CD14-positive monocyte (primary cell): ENCODE data around the gene FGFBP1. TPM values are rescaled to one million over a fixed set of nuclear protein-coding genes. Genes with fewer than 3 reads are reported as not detected.

Experiments used
- DNase-seq, 3 donors: peaks; one replicate each; pipeline ENCODE4 v3.0.0-alpha.2; 2011 to 2022
- H2AFZ ChIP-seq: 2 replicates; pipeline ENCODE4 v1.6.0; 2012; ENCODE audit warnings: mild to moderate bottlenecking, low read depth, low read length, inconsistent platforms; ENCODE audit not compliant: insufficient read depth, poor library complexity, severe bottlenecking
- H3K27ac ChIP-seq, 2 donors: 1 replicate in 1 of 2; 2 replicates in 1 of 2; pipeline ENCODE4 v1.5.1; 2012 to 2013; ENCODE audit warnings: low read length in 2 of 2, control low read depth in 1 of 2, inconsistent platforms in 1 of 2, low read depth in 1 of 2, mild to moderate bottlenecking in 1 of 2
- H3K27me3 ChIP-seq, 2 donors: one replicate each; pipeline versions ENCODE4 v1.6.0 to v1.6.1; 2011 to 2013; ENCODE audit warnings: low read length in 2 of 2; ENCODE audit not compliant: control insufficient read depth in 2 of 2, insufficient read depth in 2 of 2
- H3K36me3 ChIP-seq, 2 donors: replicated peaks in 1 of 2; 1 replicate in 1 of 2; 2 replicates in 1 of 2; pipeline versions ENCODE4 v1.5.1 to v1.6.1; 2012 to 2013; ENCODE audit warnings: low read length in 2 of 2, control low read depth in 1 of 2, inconsistent platforms in 1 of 2, mild to moderate bottlenecking in 1 of 2; ENCODE audit not compliant: insufficient read depth in 2 of 2, control insufficient read depth in 1 of 2
- H3K4me1 ChIP-seq, 2 donors: 1 replicate in 1 of 2; 2 replicates in 1 of 2; pipeline versions ENCODE4 v1.5.1 to v1.6.1; 2012 to 2013; ENCODE audit warnings: low read length in 2 of 2, control low read depth in 1 of 2, inconsistent platforms in 1 of 2, mild to moderate bottlenecking in 1 of 2, moderate library complexity in 1 of 2; ENCODE audit not compliant: insufficient read depth in 2 of 2, control insufficient read depth in 1 of 2
- H3K4me2 ChIP-seq: replicated peaks from 2 replicates; pipeline ENCODE3; 2012; ENCODE audit warnings: low read length, moderate library complexity, mild to moderate bottlenecking; ENCODE audit not compliant: poor library complexity, severe bottlenecking; ENCODE audit errors: extremely low read depth
- H3K4me3 ChIP-seq, 3 experiments: fragments of 200-600 bp in 1 of 3; sonication (generic) in 1 of 3; replicated peaks in 1 of 3; 1 replicate in 2 of 3; 2 replicates in 1 of 3; pipeline ENCODE4 v1.5.1; 2011 to 2013; ENCODE audit warnings: low read length in 3 of 3, mild to moderate bottlenecking in 3 of 3, control low read depth in 2 of 3, low read depth in 2 of 3, inconsistent platforms in 1 of 3, moderate library complexity in 1 of 3
- H3K79me2 ChIP-seq: 2 replicates; pipeline ENCODE4 v1.6.0; 2012; ENCODE audit warnings: mild to moderate bottlenecking, control low read depth, inconsistent platforms, low read length, moderate library complexity; ENCODE audit not compliant: insufficient read depth
- H3K9ac ChIP-seq: 2 replicates; pipeline ENCODE4 v1.6.0; 2017; ENCODE audit warnings: low read length, mild to moderate bottlenecking; ENCODE audit not compliant: insufficient read depth, poor library complexity, severe bottlenecking
- H3K9me3 ChIP-seq, 2 donors: replicated peaks in 1 of 2; 1 replicate in 1 of 2; 2 replicates in 1 of 2; pipeline versions ENCODE4 v1.5.1 to v1.6.1; 2012 to 2013; ENCODE audit warnings: low read length in 2 of 2, control low read depth in 1 of 2; ENCODE audit not compliant: control insufficient read depth in 1 of 2, insufficient read depth in 1 of 2
- H4K20me1 ChIP-seq: 2 replicates; pipeline ENCODE4 v1.6.0; 2012; ENCODE audit warnings: mild to moderate bottlenecking, low read length, control low read depth, moderate library complexity; ENCODE audit not compliant: insufficient read depth
- H3K27ac Mint-ChIP-seq, 7 donors: one replicate each; pipeline ENCODE4 v1.8.0; 2020; ENCODE audit warnings: mild to moderate bottlenecking in 7 of 7, mixed read lengths in 7 of 7, moderate library complexity in 6 of 7, inconsistent platforms in 2 of 7
- H3K27me3 Mint-ChIP-seq, 3 donors: one replicate each; pipeline ENCODE4 v1.8.0; 2021 to 2022; ENCODE audit warnings: low read depth in 3 of 3, mild to moderate bottlenecking in 3 of 3, mixed read lengths in 3 of 3, moderate library complexity in 3 of 3, inconsistent platforms in 1 of 3
- H3K36me3 Mint-ChIP-seq, 2 donors: one replicate each; pipeline ENCODE4 v1.8.0; 2020; ENCODE audit warnings: mixed read lengths in 2 of 2, inconsistent platforms in 1 of 2, mild to moderate bottlenecking in 1 of 2
- H3K4me1 Mint-ChIP-seq: one replicate; pipeline ENCODE4 v1.8.0; 2020; ENCODE audit warnings: mild to moderate bottlenecking, mixed read lengths
- H3K4me3 Mint-ChIP-seq, 2 donors: one replicate each; pipeline ENCODE4 v1.8.0; 2020; ENCODE audit warnings: mild to moderate bottlenecking in 2 of 2, mixed read lengths in 2 of 2, moderate library complexity in 1 of 2
- H3K9me3 Mint-ChIP-seq, 7 donors: one replicate each; pipeline ENCODE4 v1.8.0; 2020 to 2022; ENCODE audit warnings: mixed read lengths in 7 of 7, mild to moderate bottlenecking in 6 of 7, moderate library complexity in 6 of 7, inconsistent platforms in 2 of 7
- CTCF ChIP-seq: fragments of 200-600 bp; IDR thresholded peaks from one replicate; pipeline ENCODE4 v1.8.0; 2022; ENCODE audit warnings: antibody characterized with exemption, mild to moderate bottlenecking
- WGBS: methylation state at CpG from one replicate; pipeline ENCODE4 v1.1.5; 2013; ENCODE audit warnings: missing lambda C conversion rate; ENCODE audit not compliant: insufficient coverage; 5-methylcytosine and 5-hydroxymethylcytosine counted together
- intact Hi-C, 2 donors: fragments of 100-400 bp; cut with micrococcal nuclease; formaldehyde crosslinking; loops; one replicate each; pipeline versions ENCODE4 v1.15.0 to v1.15.1; 2023
- polyA plus RNA-seq, 3 donors: library from polyadenylated mRNA; depleted of rRNA in 1 of 3; unstranded in 2 of 3; stranded (reverse) in 1 of 3; fragments of 300-500 nt in 2 of 3; fragments of >200 nt in 1 of 3; fragmentation: Illumina TruSeq in 2 of 3; gene quantifications; 1 replicate in 2 of 3; 2 replicates in 1 of 3; pipeline ENCODE4 v1.2.3, GENCODE V29; 2012 to 2021

FGFBP1 gene
- polyA plus RNA-seq, 3 donors: not detected

GRCh38 chr4:15914736-15915135 lies 23.8 kb downstream of the FGFBP1 start:
- no peak for TF ChIP-seq CTCF
- no peak overlapping the region for H3K27ac Mint-ChIP-seq
- no peak for DNase-seq

GRCh38 chr4:15914291-15914690 lies 24.2 kb downstream of the FGFBP1 start:
- TF ChIP-seq CTCF: no peak
- no peak overlapping the region for H3K27ac Mint-ChIP-seq
- Histone ChIP-seq H3K9ac (no peak overlapping the region), H3K36me3 (no peaks in the 10 kb centered on the region), H4K20me1 (no peaks in the 10 kb centered on the region), H3K27ac (no peak overlapping the region), H3K27me3 (peaks cover 0 to 2% of the 10 kb centered on the region in 2 donors), H2AFZ (no peak overlapping the region), H3K4me2 (no peak overlapping the region), H3K4me3 (no peak overlapping the region), H3K9me3 (peaks cover 0 to 5% of the 10 kb centered on the region in 2 donors), H3K79me2 (no peaks in the 10 kb centered on the region), H3K4me1 (no peaks in the 10 kb centered on the region)
- H3K4me3 Mint-ChIP-seq: no peak overlapping the region
- peaks cover 3 to 8% (median 5%) of the 10 kb centered on the region in 7 donors for H3K9me3 Mint-ChIP-seq
- WGBS: 100% methylated on average over 2 of the region's 4 CpGs
- intact Hi-C loops: no loop called here
- peaks cover 2% of the 10 kb centered on the region for H3K4me1 Mint-ChIP-seq
- no peak for DNase-seq
- peaks cover 2 to 3% (median 2%) of the 10 kb centered on the region in 3 donors for H3K27me3 Mint-ChIP-seq
- H3K36me3 Mint-ChIP-seq: no peaks in the 10 kb centered on the region

More at GRCh38 chr4:15914736-15915135, 23.8 kb downstream of the FGFBP1 start:
- H3K9me3 ChIP-seq: peaks cover 0 to 5% of the 10 kb centered on the region in 2 donors
- no peak overlapping the region for H3K4me2 ChIP-seq
- Mint-ChIP-seq H3K36me3 (no peaks in the 10 kb centered on the region), H3K27me3 (peaks cover 2 to 3% (median 2%) of the 10 kb centered on the region in 3 donors), H3K4me3 (no peak overlapping the region), H3K4me1 (peaks cover 2% of the 10 kb centered on the region), H3K9me3 (peaks cover 3 to 8% (median 5%) of the 10 kb centered on the region in 7 donors)
- no peaks in the 10 kb centered on the region for H4K20me1 ChIP-seq
- no peak overlapping the region for H3K4me3 ChIP-seq
- no peaks in the 10 kb centered on the region for H3K79me2 ChIP-seq
- H2AFZ ChIP-seq: no peak overlapping the region
- no peaks in the 10 kb centered on the region for H3K36me3 ChIP-seq
- WGBS: no CpG with 5 or more reads among the region's 2 CpGs
- intact Hi-C loops: no loop called here
- no peak overlapping the region for H3K9ac ChIP-seq
- H3K4me1 ChIP-seq: no peaks in the 10 kb centered on the region
- H3K27me3 ChIP-seq: peaks cover 0 to 2% of the 10 kb centered on the region in 2 donors
- no peak overlapping the region for H3K27ac ChIP-seq
